ENCODE measurements around the gene MCIDAS.

GRCh38 chr5:55171471-55171870 lies 55.6 kb downstream of the MCIDAS start:
- TF ChIP-seq CTCF (conservative IDR thresholded peaks at IDR 0.05 in 1 of 2, IDR thresholded peaks at IDR 0.05 in 1 of 2; ENCODE audit: extremely low read depth in 1 of 2, insufficient read depth in 1 of 2, low read depth in 1 of 2, low read length in 2 of 2), result no peak
- no peak for TF ChIP-seq EZH2 (IDR thresholded peaks at IDR 0.05; ENCODE audit: borderline replicate concordance, low read length)
